K562 (cell line): Measurements from ENCODE around the gene TNFRSF18. TPM values are rescaled to one million over a fixed set of nuclear protein-coding genes. Genes with fewer than 3 reads are reported as not detected.

Source experiments
- E2F6 ChIP-seq, 2 experiments: IDR thresholded peaks; 2 replicates each; pipeline ENCODE4 v1.6.1; 2011; ENCODE audit warnings: borderline replicate concordance in 1 of 2, control low read depth in 1 of 2, low read depth in 1 of 2, low read length in 1 of 2, mild to moderate bottlenecking in 1 of 2, mixed read lengths in 1 of 2, moderate library complexity in 1 of 2; ENCODE audit not compliant: insufficient read depth in 1 of 2, insufficient read length in 1 of 2, poor library complexity in 1 of 2, severe bottlenecking in 1 of 2; ENCODE audit errors: extremely low read depth in 1 of 2
- VEZF1 ChIP-seq: fragments of 200-800 bp; sonication (Bioruptor generic); IDR thresholded peaks from 2 replicates; pipeline ENCODE4 v1.6.1; 2017; ENCODE audit warnings: missing genetic modification characterization, missing compliant biosample characterization
- ZFX ChIP-seq: sonication (generic); formaldehyde crosslinking; IDR thresholded peaks from 2 replicates; pipeline ENCODE4 v1.8.0; 2022; ENCODE audit warnings: mild to moderate bottlenecking, missing genetic modification reagents, moderate library complexity
- ZNF165 ChIP-seq: fragments of 250-450 bp; sonication (Bioruptor Pico); IDR thresholded peaks from 2 replicates; pipeline ENCODE4 v1.4.0; 2020; ENCODE audit warnings: borderline replicate concordance
- polyA plus RNA-seq, 8 experiments: library from polyadenylated mRNA; depleted of rRNA in 4 of 8; stranded (reverse) in 5 of 8; unstranded in 3 of 8; fragments of >200 nt; fragmentation: Nextera tagmentation in 2 of 8; fragmentation: Illumina TruSeq in 1 of 8; extraction: Ambion mirVana in 2 of 8; extraction: Trizol in 1 of 8; gene quantifications; 2 replicates each; pipeline versions ENCODE4 v1.2.1 to v1.2.3, GENCODE V29; 2011 to 2014; ENCODE audit warnings: inconsistent platforms in 1 of 8, missing spikeins in 1 of 8
- total RNA-seq, 7 experiments: library from RNA; depleted of rRNA in 6 of 7; stranded (reverse); fragments of >200 nt in 6 of 7; fragmentation: Illumina TruSeq in 2 of 7; extraction: Trizol in 2 of 7; gene quantifications; 2 replicates each; pipeline versions ENCODE4 v1.2.1 to v1.2.3, GENCODE V29; 2011 to 2021; ENCODE audit warnings: low replicate concordance in 1 of 7
- TF ChIP-seq, protein P1 (sequence below): fragments of 450-650 bp; IDR thresholded peaks from 2 replicates; pipeline ENCODE4 v1.6.1; 2016; ENCODE audit warnings: mild to moderate bottlenecking, moderate library complexity
- TF ChIP-seq, protein P2 (sequence below), 2 experiments: fragments of 150-350 bp in 1 of 2; IDR thresholded peaks; 2 replicates each; pipeline ENCODE4 v1.6.1; 2012 to 2016; ENCODE audit warnings: low read depth in 2 of 2, low read length in 2 of 2, mild to moderate bottlenecking in 1 of 2, moderate library complexity in 1 of 2

TNFRSF18 gene
- total and polyA plus RNA-seq, 9 of the 15 experiments (the other 6 are each of a cell fraction or from before 2014, with no cell fraction given): 0.24 to 0.27 TPM; not detected in 7

DNA sequence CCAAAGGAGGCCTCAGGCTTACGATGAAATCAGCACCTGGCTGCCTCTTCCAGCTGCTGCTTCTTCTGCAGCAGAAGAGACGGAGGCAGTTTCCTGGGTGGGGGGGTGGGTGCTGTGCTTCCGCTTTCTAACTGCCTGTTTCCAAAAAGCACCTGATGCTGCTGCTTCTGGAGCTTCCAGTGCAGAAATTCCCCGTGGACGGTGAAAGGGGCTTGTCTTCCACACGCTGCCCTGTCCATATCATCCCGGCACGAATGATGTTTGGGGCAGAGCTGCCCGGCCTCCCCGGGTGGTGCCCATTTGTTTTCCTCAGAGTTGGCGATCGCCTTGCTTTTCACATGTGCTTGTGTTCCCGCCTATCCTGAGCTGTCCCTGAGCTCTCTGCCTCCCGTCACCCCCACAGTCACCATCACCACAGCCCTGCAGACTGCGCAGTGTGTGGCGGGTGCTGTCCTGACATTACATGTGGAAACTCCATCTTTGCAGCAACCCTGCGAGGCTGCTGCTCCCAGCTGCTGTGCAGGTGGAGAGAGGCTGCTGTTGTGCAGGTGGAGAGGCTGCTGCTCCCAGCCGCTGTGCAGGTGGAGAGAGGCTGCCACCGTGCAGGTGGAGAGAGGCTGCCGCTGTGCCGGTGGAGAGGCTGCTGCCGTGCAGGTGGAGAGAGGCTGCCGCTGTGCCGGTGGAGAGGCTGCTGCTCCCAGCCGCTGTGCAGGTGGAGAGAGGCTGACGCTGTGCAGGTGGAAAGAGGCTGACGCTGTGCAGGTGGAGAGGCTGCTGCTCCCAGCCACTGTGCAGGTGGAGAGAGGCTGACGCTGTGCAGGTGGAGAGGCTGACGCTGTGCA is 30.9 kb downstream of the TNFRSF18 start (continued):
- TF ChIP-seq, protein P1, sequence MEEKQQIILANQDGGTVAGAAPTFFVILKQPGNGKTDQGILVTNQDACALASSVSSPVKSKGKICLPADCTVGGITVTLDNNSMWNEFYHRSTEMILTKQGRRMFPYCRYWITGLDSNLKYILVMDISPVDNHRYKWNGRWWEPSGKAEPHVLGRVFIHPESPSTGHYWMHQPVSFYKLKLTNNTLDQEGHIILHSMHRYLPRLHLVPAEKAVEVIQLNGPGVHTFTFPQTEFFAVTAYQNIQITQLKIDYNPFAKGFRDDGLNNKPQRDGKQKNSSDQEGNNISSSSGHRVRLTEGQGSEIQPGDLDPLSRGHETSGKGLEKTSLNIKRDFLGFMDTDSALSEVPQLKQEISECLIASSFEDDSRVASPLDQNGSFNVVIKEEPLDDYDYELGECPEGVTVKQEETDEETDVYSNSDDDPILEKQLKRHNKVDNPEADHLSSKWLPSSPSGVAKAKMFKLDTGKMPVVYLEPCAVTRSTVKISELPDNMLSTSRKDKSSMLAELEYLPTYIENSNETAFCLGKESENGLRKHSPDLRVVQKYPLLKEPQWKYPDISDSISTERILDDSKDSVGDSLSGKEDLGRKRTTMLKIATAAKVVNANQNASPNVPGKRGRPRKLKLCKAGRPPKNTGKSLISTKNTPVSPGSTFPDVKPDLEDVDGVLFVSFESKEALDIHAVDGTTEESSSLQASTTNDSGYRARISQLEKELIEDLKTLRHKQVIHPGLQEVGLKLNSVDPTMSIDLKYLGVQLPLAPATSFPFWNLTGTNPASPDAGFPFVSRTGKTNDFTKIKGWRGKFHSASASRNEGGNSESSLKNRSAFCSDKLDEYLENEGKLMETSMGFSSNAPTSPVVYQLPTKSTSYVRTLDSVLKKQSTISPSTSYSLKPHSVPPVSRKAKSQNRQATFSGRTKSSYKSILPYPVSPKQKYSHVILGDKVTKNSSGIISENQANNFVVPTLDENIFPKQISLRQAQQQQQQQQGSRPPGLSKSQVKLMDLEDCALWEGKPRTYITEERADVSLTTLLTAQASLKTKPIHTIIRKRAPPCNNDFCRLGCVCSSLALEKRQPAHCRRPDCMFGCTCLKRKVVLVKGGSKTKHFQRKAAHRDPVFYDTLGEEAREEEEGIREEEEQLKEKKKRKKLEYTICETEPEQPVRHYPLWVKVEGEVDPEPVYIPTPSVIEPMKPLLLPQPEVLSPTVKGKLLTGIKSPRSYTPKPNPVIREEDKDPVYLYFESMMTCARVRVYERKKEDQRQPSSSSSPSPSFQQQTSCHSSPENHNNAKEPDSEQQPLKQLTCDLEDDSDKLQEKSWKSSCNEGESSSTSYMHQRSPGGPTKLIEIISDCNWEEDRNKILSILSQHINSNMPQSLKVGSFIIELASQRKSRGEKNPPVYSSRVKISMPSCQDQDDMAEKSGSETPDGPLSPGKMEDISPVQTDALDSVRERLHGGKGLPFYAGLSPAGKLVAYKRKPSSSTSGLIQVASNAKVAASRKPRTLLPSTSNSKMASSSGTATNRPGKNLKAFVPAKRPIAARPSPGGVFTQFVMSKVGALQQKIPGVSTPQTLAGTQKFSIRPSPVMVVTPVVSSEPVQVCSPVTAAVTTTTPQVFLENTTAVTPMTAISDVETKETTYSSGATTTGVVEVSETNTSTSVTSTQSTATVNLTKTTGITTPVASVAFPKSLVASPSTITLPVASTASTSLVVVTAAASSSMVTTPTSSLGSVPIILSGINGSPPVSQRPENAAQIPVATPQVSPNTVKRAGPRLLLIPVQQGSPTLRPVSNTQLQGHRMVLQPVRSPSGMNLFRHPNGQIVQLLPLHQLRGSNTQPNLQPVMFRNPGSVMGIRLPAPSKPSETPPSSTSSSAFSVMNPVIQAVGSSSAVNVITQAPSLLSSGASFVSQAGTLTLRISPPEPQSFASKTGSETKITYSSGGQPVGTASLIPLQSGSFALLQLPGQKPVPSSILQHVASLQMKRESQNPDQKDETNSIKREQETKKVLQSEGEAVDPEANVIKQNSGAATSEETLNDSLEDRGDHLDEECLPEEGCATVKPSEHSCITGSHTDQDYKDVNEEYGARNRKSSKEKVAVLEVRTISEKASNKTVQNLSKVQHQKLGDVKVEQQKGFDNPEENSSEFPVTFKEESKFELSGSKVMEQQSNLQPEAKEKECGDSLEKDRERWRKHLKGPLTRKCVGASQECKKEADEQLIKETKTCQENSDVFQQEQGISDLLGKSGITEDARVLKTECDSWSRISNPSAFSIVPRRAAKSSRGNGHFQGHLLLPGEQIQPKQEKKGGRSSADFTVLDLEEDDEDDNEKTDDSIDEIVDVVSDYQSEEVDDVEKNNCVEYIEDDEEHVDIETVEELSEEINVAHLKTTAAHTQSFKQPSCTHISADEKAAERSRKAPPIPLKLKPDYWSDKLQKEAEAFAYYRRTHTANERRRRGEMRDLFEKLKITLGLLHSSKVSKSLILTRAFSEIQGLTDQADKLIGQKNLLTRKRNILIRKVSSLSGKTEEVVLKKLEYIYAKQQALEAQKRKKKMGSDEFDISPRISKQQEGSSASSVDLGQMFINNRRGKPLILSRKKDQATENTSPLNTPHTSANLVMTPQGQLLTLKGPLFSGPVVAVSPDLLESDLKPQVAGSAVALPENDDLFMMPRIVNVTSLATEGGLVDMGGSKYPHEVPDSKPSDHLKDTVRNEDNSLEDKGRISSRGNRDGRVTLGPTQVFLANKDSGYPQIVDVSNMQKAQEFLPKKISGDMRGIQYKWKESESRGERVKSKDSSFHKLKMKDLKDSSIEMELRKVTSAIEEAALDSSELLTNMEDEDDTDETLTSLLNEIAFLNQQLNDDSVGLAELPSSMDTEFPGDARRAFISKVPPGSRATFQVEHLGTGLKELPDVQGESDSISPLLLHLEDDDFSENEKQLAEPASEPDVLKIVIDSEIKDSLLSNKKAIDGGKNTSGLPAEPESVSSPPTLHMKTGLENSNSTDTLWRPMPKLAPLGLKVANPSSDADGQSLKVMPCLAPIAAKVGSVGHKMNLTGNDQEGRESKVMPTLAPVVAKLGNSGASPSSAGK: peak; percentile 80
- TF ChIP-seq ZNF165 (CRISPR knock-in tag): no peak
- TF ChIP-seq, protein P2, sequence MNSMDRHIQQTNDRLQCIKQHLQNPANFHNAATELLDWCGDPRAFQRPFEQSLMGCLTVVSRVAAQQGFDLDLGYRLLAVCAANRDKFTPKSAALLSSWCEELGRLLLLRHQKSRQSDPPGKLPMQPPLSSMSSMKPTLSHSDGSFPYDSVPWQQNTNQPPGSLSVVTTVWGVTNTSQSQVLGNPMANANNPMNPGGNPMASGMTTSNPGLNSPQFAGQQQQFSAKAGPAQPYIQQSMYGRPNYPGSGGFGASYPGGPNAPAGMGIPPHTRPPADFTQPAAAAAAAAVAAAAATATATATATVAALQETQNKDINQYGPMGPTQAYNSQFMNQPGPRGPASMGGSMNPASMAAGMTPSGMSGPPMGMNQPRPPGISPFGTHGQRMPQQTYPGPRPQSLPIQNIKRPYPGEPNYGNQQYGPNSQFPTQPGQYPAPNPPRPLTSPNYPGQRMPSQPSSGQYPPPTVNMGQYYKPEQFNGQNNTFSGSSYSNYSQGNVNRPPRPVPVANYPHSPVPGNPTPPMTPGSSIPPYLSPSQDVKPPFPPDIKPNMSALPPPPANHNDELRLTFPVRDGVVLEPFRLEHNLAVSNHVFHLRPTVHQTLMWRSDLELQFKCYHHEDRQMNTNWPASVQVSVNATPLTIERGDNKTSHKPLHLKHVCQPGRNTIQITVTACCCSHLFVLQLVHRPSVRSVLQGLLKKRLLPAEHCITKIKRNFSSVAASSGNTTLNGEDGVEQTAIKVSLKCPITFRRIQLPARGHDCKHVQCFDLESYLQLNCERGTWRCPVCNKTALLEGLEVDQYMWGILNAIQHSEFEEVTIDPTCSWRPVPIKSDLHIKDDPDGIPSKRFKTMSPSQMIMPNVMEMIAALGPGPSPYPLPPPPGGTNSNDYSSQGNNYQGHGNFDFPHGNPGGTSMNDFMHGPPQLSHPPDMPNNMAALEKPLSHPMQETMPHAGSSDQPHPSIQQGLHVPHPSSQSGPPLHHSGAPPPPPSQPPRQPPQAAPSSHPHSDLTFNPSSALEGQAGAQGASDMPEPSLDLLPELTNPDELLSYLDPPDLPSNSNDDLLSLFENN (IDR thresholded peaks at IDR 0.05; ENCODE audit: low read depth in 2 of 2, low read length in 2 of 2): no peak
- TF ChIP-seq E2F6 (IDR thresholded peaks at IDR 0.05; ENCODE audit: borderline replicate concordance in 1 of 2, extremely low read depth in 1 of 2, insufficient read depth in 1 of 2, insufficient read length in 1 of 2, low read depth in 1 of 2, low read length in 1 of 2, poor library complexity in 1 of 2, severe bottlenecking in 1 of 2): peak; percentile 60 to 81
- TF ChIP-seq VEZF1 (CRISPR knock-in tag): 0 out of 2 replicates have a peak, but pooled peaks have one; percentile 13
- no peak for TF ChIP-seq ZFX
